Activated CD4-positive, alpha-beta T cell treated with anti-CD3 and anti-CD28 coated beads, Interleukin-2, amount 50 U/mL, for 48 hours (primary cell): ENCODE results near the gene CDH4.

ENCODE experiments used
- DNase-seq, 2 experiments: peaks; one replicate each; pipeline ENCODE4 v3.0.0-alpha.2; 2020

Gene CDH4

DNA sequence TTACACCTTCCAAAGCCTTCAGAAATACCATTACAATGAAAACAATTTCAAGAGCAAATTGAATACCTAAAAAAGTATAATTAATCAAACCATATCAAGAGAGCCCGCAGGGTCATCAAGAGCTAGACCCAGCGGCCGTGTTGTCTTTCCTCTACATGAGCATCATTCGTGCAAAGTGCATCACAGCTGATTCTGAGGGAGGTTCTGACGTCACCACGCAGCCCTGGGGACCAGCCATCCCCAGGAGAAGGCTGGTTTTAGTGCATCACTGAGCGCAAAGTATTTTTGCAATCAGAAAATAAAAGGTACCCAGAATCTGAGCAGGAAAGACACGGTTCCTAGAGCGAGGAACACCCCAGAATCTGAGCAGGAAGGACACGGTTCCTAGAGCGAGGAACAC, 371.4 kb downstream of the CDH4 start:
- no peak for DNase-seq

DNA sequence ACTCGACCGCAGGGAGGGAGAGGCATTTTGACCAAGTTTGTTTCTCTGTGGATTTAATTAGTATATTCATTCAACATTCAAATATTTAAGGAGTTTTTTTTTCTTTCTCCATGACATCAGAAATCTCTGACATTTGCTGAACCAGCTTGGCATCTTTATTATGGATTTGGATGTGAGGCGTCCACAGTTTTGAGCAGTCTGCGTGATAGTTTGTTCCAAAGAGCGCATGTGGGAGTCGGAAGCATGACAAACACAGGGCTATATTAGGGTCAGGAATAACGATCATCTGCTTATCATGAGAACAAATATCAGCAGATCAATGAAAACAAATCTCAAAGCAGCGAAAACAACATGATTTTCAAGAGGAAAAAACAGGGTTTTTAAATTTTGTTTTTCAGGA, 373.2 kb downstream of the CDH4 start:
- no peak for DNase-seq

DNA sequence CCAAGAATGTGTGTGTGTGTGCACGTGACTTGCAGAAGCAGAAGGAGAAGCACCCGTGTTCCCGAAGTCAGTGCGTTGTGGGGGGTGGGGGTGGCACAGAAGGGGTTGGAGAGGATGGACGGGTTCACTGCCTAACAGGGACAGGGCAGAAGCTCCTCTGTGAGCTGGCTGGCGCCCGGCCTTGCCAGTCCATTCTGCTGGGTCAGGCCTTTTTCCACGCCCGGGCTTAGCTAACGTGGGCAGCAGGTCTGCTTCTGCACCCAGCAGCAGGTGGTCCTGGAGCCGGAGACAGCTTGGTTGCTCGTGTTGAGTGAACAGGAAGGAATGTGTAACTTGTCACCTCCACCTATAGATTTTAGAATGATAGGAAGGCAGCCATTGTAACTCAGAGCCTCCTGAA, 374.4 kb downstream of the CDH4 start:
- DNase-seq = no peak

DNA sequence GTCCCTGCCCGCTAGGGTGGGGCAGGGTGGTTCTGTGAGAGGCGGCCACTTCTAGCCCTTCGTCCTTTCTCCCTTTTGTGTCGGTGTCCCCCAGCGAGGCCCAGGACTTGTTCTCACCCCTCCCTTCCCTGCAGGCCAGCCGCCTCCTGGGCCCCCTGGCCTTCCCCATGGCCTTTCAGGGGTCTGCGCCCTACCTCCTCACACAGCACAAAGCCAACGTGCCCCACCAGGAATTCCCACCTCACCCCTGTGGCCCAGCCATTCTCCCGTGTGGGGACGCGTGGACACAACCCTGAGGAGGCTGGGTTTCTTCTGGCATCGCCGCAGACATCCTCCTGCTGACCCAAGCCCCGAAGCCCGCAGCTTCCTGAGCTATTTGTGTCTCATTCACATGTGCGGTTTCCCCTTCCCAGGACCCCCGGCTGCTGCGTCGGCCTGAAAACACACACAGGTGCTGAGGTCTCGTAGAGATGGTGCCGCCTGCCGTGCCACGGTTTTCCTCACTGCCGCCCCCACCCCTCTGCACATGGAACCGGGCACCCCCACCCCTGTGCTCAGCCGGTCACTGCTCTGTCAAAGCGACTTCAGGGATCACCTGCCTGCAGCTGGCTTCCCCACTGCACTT, 375.8 kb downstream of the CDH4 start:
- no peak for DNase-seq

DNA sequence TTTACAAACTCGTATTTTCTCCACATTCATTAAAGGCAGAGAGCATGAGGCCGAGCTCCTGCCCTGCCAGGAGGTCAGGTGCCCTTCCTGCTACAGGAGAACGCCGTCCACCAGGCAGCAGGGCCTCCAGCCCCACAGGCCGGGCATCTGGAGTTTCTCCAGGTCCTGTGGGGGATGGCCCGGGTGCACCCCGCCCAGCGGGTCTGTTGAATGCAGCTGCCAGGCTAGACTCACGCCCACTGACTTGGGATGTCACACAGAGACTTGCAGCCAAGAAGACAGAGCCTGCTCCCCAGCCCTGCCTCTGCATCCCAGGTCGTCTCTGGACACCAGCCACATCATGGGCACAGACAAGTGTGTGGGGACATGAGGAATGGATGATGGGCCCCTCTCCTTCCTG, 376.4 kb downstream of the CDH4 start:
- no peak for DNase-seq

DNA sequence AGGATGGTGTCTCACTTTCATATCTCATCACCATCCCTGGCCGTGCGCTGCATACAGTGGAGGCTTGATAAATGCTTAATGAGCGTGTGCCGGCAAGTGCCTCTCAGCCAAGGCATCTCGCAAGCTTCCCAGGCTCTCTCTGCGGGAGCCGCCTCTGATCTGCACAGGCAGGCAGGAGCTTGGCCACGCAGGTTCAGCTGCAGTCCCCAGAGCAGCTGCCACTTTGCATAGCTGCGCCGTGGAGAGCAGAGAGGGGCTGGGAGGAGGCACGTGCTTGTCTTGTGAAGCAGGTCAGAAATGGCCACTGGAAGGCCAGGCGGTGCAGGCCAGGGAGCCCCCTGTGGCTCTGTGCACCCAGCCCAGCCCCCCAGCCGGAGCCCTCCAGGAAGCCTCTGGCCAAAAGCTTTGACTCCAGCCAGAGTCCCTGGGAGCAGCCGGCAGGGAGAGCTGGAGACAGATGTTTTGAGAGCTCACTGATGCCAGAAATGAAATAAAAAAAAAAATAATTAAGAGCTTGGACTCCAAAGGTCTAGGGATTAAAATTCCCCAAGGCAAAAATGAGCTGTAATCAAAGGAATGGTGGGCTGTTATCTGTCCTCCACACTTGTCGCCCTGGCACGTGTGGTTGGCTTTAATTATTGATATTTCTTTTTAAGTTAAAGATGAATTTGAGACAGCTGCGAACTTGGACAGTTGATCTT, 377.0 kb downstream of the CDH4 start:
- DNase-seq = no peak

DNA sequence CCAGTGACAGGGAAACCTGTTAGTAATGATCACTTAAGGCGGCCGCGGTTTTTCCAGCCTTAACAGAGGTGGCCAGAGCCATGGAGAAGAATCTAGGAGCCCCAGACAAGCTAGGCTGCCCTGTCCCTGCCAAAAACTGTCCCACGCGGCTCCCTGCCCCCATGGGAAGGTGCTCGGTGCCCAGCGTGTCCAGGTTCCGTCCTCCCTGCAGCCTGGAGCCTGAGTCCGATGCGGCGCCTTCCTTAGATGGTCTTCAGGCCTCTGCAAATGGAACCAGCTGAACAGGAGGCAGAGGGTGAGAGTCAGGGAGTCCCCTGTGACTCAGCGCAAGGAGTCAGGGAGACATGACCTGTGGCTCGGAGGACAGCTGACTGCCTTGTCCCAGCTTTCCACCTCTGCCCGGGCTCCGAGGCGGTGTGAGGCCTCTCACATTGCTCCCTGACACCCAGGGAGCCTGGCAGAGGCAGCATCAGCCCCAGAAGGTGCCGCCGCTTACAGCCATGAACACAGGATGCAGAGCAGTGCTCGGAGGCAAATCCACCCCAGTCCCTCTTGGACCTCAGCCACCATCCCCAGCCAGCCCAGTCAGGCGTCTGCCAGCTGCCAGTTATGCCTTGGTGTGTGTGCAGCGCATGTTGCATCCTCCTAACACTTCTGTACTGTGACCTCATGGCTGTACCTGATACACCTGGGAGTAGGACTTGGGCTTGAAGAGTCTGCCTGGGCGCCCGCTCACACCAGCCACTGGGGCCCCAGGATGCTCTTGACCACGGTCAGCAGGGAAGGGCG, 377.7 kb downstream of the CDH4 start:
- no peak for DNase-seq

DNA sequence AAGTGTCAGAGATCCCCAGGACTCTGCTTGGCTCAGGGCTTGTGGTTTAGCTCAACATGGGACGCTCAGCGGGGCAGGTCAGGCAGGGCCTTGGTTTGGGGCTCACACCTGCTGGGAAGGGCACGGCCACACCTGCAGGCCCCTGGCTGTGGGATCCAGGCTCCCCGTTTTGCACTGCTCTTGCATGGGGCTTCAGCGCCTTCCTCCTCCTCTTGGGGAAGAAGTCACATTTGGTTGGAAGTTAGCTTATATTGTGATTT, 378.3 kb downstream of the CDH4 start:
- DNase-seq = no peak

DNA sequence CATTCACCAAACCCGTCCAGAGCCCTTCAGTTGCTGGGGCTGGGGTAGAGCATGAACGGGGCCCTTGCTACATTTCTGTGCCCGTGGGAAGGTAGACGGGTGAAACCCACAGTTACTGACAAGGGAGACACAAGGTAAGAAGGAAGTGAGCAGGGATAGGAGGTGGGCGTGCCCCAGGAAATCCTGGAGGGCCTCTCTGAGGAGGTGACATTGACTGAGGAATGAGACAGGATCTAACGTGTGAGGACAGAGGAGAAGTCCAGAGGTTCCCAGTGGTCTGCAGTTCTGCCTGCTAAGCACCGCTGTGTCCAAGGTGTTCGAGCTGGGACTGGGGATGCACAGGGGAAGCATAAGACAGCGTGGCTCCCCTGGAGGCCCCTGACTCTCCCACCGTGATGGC, 378.8 kb downstream of the CDH4 start:
- DNase-seq = no peak

DNA sequence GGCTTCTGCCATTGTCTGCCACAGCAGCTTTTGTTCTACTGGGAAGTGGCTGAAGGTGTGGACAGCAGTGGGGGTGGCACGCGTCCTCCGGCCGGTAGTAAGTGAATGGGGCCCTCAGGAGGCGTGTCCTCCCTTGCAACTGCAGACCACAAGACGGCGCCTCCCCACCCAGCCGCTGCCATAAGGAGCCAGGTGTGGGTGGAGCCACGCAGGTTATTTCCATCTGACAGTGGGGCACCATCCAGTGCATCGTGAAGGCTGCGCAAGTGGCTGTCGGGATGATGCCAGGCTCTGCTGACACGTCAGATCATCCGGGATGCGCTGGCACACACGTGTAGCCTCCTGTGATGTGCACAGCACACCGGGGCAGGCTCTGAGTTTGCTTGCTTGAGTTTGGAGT, 379.7 kb downstream of the CDH4 start:
- DNase-seq = no peak

DNA sequence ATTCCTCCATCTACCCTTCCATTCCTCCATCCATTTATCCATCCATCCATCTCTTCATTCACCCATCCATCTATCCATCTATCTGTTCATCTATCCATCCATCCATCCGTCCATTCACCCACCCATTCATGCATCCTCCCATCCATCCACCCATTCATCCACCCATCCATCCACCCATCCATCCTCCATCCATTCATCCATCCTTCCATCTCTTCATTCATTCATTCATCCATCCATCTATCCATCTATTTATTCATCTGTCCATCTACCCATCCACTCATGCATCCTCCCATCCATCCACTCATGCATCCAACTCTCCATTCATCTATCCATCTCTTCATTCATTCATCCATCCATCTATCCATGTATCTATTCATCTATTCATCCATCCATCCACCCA, 380.9 kb downstream of the CDH4 start:
- no peak for DNase-seq

DNA sequence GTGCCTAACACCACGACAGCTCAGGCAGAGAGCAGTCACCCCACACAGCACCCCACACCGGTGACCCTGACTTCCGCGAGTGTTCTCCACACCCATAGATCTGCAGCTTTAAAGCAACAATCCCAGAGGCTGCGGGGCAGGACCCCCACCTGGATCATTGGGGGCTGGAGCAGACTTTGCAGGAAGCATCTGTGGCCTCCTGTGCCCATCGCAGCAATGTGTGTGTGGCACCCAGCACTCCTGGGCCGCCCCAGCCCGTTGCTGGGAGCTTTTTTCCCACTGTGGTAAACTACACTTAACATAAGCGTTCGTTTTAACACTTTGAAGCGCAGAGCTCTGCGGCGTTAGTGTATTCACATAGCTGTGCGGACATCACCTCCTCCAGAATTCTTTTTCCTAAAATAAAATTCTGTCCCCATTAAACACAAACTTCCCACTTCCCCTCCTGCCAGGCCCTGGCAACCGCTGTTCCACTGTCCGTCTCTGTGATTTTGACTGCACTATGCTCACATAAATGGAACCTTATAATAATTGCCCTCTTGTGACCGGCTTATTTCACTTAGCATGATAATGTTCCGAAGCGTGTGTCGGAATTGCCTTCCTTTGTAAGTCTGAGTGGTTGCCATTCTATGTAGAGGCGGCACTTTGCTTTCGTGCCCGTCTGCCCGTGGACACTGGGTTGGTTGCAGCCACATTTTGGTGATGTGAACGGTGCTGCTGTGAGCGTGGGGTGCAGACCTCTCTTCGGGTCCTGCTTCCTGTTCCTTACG, 382.5 kb downstream of the CDH4 start:
- no peak for DNase-seq

DNA sequence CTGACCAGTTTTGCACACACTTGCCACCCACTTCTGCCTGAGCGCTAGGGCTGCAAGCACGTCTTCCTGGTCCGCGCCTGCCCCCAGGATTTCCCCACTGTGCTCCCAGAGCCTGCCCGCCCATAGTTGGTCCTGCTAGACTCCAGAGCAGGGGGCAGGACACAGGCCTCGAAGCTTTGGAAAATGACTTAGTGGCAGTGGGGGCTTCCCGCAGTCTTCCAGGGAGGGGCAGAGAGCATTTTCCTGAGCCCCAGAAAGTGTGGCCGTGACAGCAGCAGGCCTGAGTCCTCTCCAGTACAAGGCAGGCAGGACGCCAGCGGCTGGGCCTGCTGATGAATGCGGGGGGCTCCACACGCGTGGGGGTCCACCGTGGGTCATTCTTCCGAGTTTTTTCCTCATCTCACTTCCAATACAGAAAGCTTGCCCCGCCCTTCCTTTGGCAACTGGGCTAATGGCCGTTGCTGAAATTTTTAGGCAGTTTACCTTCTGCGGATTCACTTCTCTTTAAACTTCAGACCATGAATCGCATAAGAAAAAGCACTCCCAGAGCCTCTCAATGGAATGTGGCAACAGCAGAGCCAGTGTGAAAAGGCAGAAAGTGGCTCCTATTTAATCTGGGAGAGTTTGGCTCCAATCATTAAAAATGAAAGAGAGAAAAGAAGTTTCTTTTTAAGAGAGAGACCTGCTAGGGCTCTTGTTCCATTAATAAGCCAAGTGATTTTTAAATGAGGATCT, 383.8 kb downstream of the CDH4 start:
- DNase-seq = no peak

DNA sequence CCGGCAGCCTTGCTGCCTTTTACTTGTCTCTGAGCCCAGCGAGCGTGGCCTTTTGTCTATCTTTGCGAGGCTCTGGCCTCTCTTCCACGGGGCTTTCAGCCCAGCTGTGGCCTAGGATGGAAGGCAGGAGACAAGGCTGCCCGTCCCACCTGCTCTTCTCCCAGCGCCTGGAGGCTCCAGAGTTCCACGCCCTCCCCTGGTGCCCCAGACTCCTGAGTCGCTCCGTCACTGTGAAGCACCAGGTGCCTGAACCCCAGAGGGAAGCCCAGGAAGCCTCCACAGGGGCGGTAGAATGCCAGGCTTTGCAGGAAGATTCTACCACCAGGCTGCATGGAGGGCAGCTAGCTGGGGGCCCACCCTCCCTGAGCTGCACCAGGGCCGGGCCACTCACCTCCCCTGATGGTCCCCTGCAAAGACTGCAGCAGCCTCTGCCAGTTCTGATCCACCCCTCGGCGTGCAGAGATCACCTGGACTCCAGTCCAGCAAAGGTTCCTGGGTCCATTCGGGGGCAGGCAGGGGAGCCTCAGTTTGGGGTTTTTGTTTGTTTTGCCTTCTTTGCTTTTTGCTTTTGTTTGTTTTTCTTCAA, 384.6 kb downstream of the CDH4 start:
- DNase-seq = no peak

DNA sequence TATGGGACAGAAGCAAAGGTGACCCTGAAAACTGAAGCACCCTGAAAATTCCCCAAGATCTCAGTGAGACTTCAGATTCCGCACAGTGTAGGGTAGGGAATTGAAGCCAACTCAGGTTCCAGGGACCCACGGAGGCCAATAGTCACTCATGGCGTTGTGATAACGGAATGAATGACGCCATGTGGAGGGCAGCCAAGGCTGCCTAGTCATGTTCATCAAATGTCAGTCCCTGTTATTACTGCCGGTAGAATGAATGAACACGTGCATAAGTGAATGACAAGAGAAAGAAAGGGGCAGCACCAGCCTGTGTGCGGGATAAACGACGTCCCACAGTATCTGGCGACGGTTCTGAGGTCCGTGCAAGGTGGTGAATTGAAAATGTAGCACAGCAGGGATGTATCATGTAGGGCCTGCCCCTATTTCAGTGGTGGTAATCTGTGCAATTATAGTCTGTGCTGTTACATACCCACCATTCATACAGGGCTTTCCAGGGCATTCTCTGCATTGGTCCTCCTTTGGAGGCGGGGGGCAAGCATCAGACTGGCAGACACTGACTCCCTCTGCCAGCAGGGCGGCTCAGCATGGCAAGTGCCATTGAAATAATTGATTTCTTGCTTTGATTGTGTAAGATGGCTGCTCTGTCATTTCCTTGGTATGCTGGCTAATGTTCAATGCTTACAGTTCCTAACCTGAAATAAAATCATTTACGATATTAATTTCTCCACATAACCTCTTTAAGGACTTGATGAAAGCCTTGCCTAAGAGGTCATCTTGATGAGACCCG, 386.9 kb downstream of the CDH4 start:
- DNase-seq = no peak

DNA sequence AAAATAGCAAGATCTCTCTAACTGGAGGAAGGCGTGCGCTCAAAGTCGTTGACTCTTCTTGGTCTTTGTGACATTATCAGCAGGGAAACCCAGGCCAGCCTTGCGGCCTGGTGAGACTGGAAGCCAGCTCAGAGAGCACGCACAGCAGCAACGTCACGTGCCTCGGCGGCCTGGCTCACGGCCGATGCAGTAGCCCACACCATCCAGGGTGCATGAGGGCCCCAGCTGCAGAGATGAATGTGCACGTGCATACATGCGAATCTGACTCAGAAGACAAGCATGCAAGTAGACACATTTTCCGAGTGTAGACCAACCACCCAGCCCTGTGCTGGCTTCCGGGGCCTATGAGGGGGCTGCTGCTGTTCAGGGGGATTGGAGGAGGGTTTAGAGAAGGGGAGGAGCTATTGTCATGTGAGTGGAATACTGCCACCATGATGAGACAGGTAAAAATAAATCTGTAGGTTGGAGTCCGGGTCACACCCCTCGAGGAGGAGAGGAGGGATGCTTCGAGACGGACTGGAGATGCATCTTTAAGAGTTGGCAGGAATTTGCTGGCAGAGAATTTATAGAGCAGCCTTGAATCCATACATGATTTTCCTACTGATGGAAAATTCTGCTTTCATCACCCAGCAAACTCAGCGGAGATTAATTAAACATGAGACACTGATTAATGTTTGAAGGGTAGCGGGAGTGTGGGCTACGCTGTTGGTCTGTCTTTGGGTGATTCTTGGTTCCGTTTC, 388.2 kb downstream of the CDH4 start:
- no peak for DNase-seq

DNA sequence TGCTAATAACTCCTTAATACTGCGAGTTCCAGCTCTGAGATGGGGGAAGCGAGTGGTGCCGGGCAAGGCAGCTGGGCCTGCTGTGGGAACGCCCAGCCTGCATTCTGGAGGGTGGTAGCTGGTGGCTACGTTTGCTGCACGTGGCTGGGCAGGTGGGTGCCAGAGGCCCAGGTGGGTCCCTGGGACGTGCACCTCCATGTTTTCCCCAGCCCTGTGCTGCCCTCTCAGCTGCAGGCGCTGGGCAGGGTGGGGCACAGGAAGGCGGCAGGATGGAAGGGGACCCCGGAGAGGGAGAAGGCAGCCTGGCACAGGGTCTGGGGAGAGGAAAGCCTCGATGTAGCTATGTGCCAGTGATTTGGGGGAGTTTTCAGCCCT, 388.8 kb downstream of the CDH4 start:
- no peak for DNase-seq

DNA sequence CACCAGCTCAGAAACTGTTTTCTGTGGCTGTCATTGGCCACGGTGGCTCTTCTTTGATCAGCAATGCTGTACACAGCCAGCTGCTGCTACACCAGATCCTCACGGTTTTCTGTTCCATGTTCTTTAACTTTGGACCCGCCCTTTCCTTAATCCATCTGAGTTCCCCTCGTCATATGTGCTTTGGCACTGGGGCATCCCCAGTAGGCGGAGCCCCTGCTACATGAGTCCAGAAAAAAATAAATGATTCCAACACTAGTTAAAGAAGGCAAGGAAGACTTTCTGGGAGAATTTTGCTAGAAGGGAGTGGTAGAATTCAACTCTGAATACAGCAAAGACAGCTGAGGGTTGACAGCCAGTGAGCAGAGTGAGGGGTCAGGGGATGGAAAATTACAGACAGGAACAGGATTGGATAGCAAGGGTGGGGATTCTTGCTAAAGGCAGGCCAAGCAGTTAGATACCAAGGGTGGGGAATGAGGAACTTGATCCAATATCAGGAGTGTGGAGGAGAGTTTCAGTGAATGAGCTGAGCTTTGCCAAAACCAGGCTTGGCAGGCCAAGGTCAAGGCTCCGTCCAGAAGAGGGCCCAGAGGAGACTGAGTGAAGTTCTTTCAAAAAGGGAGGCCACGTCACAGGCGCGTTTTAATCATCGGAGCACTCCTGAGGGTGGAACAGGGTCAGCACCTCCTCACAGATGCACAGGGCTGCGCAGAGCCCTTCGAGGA, 391.8 kb downstream of the CDH4 start:
- no peak for DNase-seq

DNA sequence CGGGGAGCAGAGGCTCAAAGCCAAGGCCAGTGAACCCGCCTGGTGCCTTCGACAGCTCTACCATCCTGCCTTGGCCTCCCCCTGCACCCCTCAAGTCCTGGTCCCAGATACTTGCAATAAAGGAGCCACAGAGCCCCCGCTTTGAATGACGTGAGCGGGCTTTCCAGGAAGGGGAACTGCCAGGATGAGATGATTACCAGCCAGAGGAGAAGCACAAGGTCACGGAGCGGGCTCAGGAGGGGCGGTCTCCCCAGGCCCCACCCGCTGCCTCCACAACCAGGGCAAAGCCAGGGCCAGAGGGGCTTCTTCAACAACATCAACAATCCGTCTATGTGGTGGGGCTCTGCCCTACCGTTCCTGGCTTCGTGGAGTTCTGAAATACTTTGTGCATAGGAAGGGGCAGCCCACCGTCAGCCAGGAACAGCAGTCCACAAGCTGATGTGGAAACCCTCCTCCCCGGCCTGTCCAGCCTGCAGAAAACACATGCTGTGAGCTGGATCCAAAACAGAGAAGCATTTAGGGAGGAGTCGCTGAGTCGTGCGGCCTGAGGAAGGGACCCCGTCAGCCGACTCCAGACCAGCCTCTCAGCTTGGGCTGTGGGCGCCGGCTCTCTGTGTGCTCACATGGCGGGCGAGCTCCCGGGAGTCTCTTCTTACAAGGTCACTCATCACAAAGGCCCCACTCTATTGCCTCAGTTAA, 392.5 kb downstream of the CDH4 start:
- no peak for DNase-seq

DNA sequence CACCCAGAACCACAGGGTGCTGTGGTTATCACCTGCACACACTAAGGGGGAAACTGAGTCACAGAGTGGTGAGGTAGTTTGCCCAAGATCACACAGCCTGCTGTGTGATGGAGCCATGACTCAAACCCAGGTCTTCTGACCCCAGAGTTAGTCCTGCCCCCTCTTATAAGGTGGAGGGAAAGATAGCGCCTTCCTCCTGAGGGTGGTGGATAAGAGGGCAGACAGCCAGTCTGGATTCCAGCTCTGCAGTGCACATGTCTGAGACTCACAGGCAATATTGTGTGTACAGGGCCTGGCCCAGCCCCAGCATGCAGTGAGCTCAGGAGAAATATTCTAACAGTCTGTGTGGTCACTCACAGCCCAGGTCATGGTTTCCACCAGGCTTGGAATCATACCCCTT, 393.7 kb downstream of the CDH4 start:
- no peak for DNase-seq
